Activated CD4-positive, alpha-beta T cell treated with anti-CD3 and anti-CD28 coated beads for 36 hours (primary cell): ENCODE data around the gene TRAF6. TPM values are rescaled to one million over a fixed set of nuclear protein-coding genes. Genes with fewer than 3 reads are reported as not detected.

Experiments
- ATAC-seq: fragments of 200-7000 bp; cut with Tn5 transposase; one replicate; pipeline ENCODE4 v1.10.0; 2021; ENCODE audit warnings: mild to moderate bottlenecking, moderate library complexity
- CTCF ChIA-PET: fragments of 350-600 bp; sonication (Branson Sonifier 250); formaldehyde crosslinking; loops from one replicate; lab custom pipeline; 2021; ENCODE audit warnings: antibody characterized with exemption; lab: Charles Lee
- POLR2A ChIA-PET: fragments of 350-600 bp; sonication (Branson Sonifier 250); formaldehyde crosslinking; loops from one replicate; lab custom pipeline; 2021; ENCODE audit warnings: antibody characterized with exemption, inconsistent platforms; lab: Charles Lee
- DNase-seq: peaks from one replicate; pipeline ENCODE4 v3.0.0-alpha.2; 2020
- H3K27ac Mint-ChIP-seq: one replicate; pipeline ENCODE4 v1.8.0; 2021; ENCODE audit warnings: mixed read lengths
- H3K27me3 Mint-ChIP-seq: one replicate; pipeline ENCODE4 v1.8.0; 2021; ENCODE audit warnings: mixed read lengths
- H3K36me3 Mint-ChIP-seq: one replicate; pipeline ENCODE4 v1.8.0; 2021; ENCODE audit warnings: low read depth, mixed read lengths
- H3K4me1 Mint-ChIP-seq: one replicate; pipeline ENCODE4 v1.8.0; 2021; ENCODE audit warnings: mixed read lengths
- H3K4me3 Mint-ChIP-seq: one replicate; pipeline ENCODE4 v1.8.0; 2021; ENCODE audit warnings: mild to moderate bottlenecking, moderate library complexity, mixed read lengths
- H3K9me3 Mint-ChIP-seq: one replicate; pipeline ENCODE4 v1.8.0; 2021; ENCODE audit warnings: low read depth, mixed read lengths
- intact Hi-C, 2 experiments: fragments of 100-400 bp; cut with DNase I in 1 of 2; cut with micrococcal nuclease in 1 of 2; formaldehyde crosslinking; loops; one replicate each; pipeline versions ENCODE4 v1.14.2 to v1.15.1; 2022 to 2024; cut with DNase I, micrococcal nuclease
- total RNA-seq, 2 experiments: library from RNA; stranded (reverse); gene quantifications; one replicate each; pipeline ENCODE4 v1.2.3, GENCODE V29; 2021

TRAF6 gene
- total RNA-seq, 2 experiments from 2014 or later = 11.1 to 12.5 TPM

GRCh38 chr11:36451045-36451444, 59.0 kb downstream of the TRAF6 start:
- POLR2A ChIA-PET = no interaction called here

GRCh38 chr11:36450110-36450572, 59.9 kb downstream of the TRAF6 start:
- Mint-ChIP-seq H3K27me3 (no peaks in the 10 kb centered on the region), H3K9me3 (no peaks in the 10 kb centered on the region), H3K27ac (peak overlapping the region; percentile 53), H3K4me3 (peak overlapping the region; percentile 11), H3K36me3 (peaks cover 27% of the 10 kb centered on the region), H3K4me1 (peaks cover 47% of the 10 kb centered on the region)
- ChIA-PET POLR2A (interaction anchor here (0.7 kb wide), 1 partner anchor 13 kb away, joined by 3 read pairs; no protein-coding TSS in a partner anchor), CTCF (interaction anchor here (0.7 to 2.0 kb wide), 6 partner anchors 17 to 512 kb away, joined by 3 to 8 read pairs (median 4); no protein-coding TSS in a partner anchor)
- ATAC-seq (peak; percentile 57), DNase-seq (no peak)
- intact Hi-C loops = no loop called here

More at GRCh38 chr11:36451045-36451444, 59.0 kb downstream of the TRAF6 start:
- DNase-seq (no peak), ATAC-seq (no peak)
- no peak overlapping the region for H3K27ac Mint-ChIP-seq
- H3K27me3 Mint-ChIP-seq = no peaks in the 10 kb centered on the region
- H3K36me3 Mint-ChIP-seq = peaks cover 24% of the 10 kb centered on the region
- CTCF ChIA-PET = interaction anchor here (1.6 to 2.5 kb wide), 2 partner anchors 42 to 159 kb away, joined by 6 to 9 read pairs; no protein-coding TSS in a partner anchor
- intact Hi-C loops = no loop called here
- H3K4me1 Mint-ChIP-seq = peaks cover 47% of the 10 kb centered on the region
- no peak overlapping the region for H3K4me3 Mint-ChIP-seq
- no peaks in the 10 kb centered on the region for H3K9me3 Mint-ChIP-seq

GRCh38 chr11:36449561-36450096, 60.4 kb downstream of the TRAF6 start:
- H3K27ac Mint-ChIP-seq = peak overlapping the region; percentile 53
- POLR2A ChIA-PET = no interaction called here
- intact Hi-C loops = no loop called here
- ATAC-seq (no peak), DNase-seq (no peak)
- H3K4me3 Mint-ChIP-seq = peak overlapping the region; percentile 11
- H3K36me3 Mint-ChIP-seq = peaks cover 27% of the 10 kb centered on the region
- no peaks in the 10 kb centered on the region for H3K27me3 Mint-ChIP-seq
- peaks cover 47% of the 10 kb centered on the region for H3K4me1 Mint-ChIP-seq
- no peaks in the 10 kb centered on the region for H3K9me3 Mint-ChIP-seq
- CTCF ChIA-PET = interaction anchor here (0.7 to 2.0 kb wide), 6 partner anchors 17 to 512 kb away, joined by 3 to 8 read pairs (median 4); no protein-coding TSS in a partner anchor

- Mint-ChIP-seq H3K36me3 (peaks cover 25% of the 10 kb centered on the region), H3K4me1 (peaks cover 38% of the 10 kb centered on the region), H3K27me3 (no peaks in the 10 kb centered on the region), H3K27ac (no peak overlapping the region), H3K9me3 (no peaks in the 10 kb centered on the region), H3K4me3 (no peak overlapping the region)
- intact Hi-C loops = no loop called here
- DNase-seq (no peak), ATAC-seq (no peak)
- CTCF ChIA-PET = interaction anchor here (0.7 kb wide), 1 partner anchor 1692 kb away, joined by 3 read pairs; no protein-coding TSS in a partner anchor
- POLR2A ChIA-PET = no interaction called here
Measured at GRCh38 chr11:36447947-36448346, 62.1 kb downstream of the TRAF6 start.

- Mint-ChIP-seq H3K27me3 (no peaks in the 10 kb centered on the region), H3K4me1 (peaks cover 37% of the 10 kb centered on the region), H3K9me3 (no peaks in the 10 kb centered on the region), H3K4me3 (no peak overlapping the region), H3K27ac (no peak overlapping the region), H3K36me3 (peaks cover 27% of the 10 kb centered on the region)
- intact Hi-C loops = no loop called here
- POLR2A ChIA-PET = no interaction called here
- DNase-seq (no peak), ATAC-seq (no peak)
- CTCF ChIA-PET = interaction anchor here (0.7 kb wide), 1 partner anchor 1692 kb away, joined by 3 read pairs; no protein-coding TSS in a partner anchor
Measured at GRCh38 chr11:36447514-36447913, 62.6 kb downstream of the TRAF6 start.

GRCh38 chr11:36446135-36446534, 63.9 kb downstream of the TRAF6 start:
- intact Hi-C loops = no loop called here
- no peaks in the 10 kb centered on the region for H3K27me3 Mint-ChIP-seq
- peaks cover 32% of the 10 kb centered on the region for H3K4me1 Mint-ChIP-seq
- H3K4me3 Mint-ChIP-seq = no peak overlapping the region
- H3K27ac Mint-ChIP-seq = no peak overlapping the region
- no peaks in the 10 kb centered on the region for H3K9me3 Mint-ChIP-seq
- no peak for DNase-seq
- no peak for ATAC-seq
- CTCF ChIA-PET = no interaction called here
- POLR2A ChIA-PET = no interaction called here
- peaks cover 29% of the 10 kb centered on the region for H3K36me3 Mint-ChIP-seq

GRCh38 chr11:36443661-36444060, 66.4 kb downstream of the TRAF6 start:
- no peaks in the 10 kb centered on the region for H3K27me3 Mint-ChIP-seq
- H3K4me1 Mint-ChIP-seq = peaks cover 15% of the 10 kb centered on the region
- ChIA-PET CTCF (no interaction called here), POLR2A (no interaction called here)
- ATAC-seq = no peak
- H3K4me3 Mint-ChIP-seq = no peak overlapping the region
- peaks cover 34% of the 10 kb centered on the region for H3K36me3 Mint-ChIP-seq
- no peak overlapping the region for H3K27ac Mint-ChIP-seq
- H3K9me3 Mint-ChIP-seq = no peaks in the 10 kb centered on the region
- intact Hi-C loops = loop anchor here (2.0 to 5.0 kb wide), 3 partner anchors 21 to 66 kb away; no protein-coding TSS in a partner anchor
- DNase-seq = no peak

GRCh38 chr11:36441610-36442208, 68.4 kb downstream of the TRAF6 start:
- peak; percentile 47 for DNase-seq
- Mint-ChIP-seq H3K9me3 (no peaks in the 10 kb centered on the region), H3K27ac (no peak overlapping the region), H3K27me3 (no peaks in the 10 kb centered on the region), H3K4me1 (peaks cover 15% of the 10 kb centered on the region), H3K36me3 (peaks cover 34% of the 10 kb centered on the region), H3K4me3 (no peak overlapping the region)
- ChIA-PET CTCF (interaction anchor here (1.1 kb wide), 1 partner anchor 37 kb away, joined by 3 read pairs; no protein-coding TSS in a partner anchor), POLR2A (no interaction called here)
- ATAC-seq = peak; percentile 96
- intact Hi-C loops = loop anchor here (1.0 to 5.0 kb wide), 3 partner anchors 20 to 64 kb away; no protein-coding TSS in a partner anchor

GRCh38 chr11:36438126-36438525, 71.9 kb downstream of the TRAF6 start:
- intact Hi-C loops = no loop called here
- no peak for ATAC-seq
- no peak for DNase-seq
- Mint-ChIP-seq H3K4me1 (peaks cover 22% of the 10 kb centered on the region), H3K27ac (no peak overlapping the region), H3K36me3 (peaks cover 35% of the 10 kb centered on the region), H3K27me3 (no peaks in the 10 kb centered on the region), H3K9me3 (no peaks in the 10 kb centered on the region), H3K4me3 (no peak overlapping the region)
- ChIA-PET POLR2A (no interaction called here), CTCF (interaction anchor here (1.7 kb wide), 1 partner anchor 16 kb away, joined by 5 read pairs; no protein-coding TSS in a partner anchor)

- intact Hi-C loops = no loop called here
- ChIA-PET POLR2A (no interaction called here), CTCF (interaction anchor here (0.8 to 1.7 kb wide), 3 partner anchors 15 to 127 kb away, joined by 3 to 5 read pairs (median 5); no protein-coding TSS in a partner anchor)
- H3K27ac Mint-ChIP-seq = no peak overlapping the region
- no peaks in the 10 kb centered on the region for H3K9me3 Mint-ChIP-seq
- H3K4me1 Mint-ChIP-seq = peaks cover 18% of the 10 kb centered on the region
- H3K4me3 Mint-ChIP-seq = no peak overlapping the region
- peaks cover 33% of the 10 kb centered on the region for H3K36me3 Mint-ChIP-seq
- no peaks in the 10 kb centered on the region for H3K27me3 Mint-ChIP-seq
- ATAC-seq (no peak), DNase-seq (no peak)
Measured at GRCh38 chr11:36437413-36437812, 72.7 kb downstream of the TRAF6 start.
